ENCODE measurements around the gene TOM1.

The TOM1 gene

DNA sequence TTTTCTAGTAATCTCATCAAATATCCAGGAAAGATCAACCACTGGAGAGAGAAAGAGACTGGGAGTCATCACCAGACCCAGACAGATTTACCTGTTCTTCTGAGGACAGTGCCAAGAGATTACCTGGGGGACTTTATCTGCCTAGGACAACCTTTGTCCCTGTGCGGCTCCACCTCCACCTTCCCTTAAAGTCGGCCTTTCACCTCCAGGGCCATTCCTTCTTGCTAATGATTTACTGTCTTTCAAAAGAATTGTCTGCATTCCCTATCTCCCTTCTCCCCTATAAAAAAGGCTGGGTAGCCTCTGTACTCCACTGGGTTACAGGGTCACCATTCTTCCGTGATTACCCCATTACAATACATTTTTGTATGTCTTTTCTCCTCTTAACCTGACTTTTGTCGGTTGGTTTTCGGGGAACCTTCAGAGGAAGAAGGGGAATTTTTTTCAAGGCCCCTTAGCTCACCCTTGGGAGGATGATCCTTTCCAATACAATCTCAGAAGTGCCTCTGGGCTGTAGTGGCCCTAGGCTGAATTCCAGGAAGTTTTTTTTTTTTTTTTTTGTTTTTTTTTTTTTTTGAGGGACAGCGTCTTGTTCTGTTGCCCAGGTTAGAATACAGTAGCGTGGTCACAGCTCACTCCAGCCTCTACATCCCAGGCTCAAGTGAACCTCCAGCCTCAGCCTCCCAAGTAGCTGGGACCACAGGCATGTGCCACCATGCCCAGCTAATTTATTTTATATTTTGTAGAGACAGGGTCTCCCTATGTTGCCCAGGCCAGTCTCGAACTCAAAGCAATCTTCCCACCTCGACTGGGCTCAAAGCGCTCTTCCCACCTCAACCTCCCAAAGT is 79.7 kb downstream of the TOM1 start:
- no peak overlapping the region for H3K4me3 ChIP-seq (ENCODE audit: low read depth, low read length)
- TF ChIP-seq, protein P1, sequence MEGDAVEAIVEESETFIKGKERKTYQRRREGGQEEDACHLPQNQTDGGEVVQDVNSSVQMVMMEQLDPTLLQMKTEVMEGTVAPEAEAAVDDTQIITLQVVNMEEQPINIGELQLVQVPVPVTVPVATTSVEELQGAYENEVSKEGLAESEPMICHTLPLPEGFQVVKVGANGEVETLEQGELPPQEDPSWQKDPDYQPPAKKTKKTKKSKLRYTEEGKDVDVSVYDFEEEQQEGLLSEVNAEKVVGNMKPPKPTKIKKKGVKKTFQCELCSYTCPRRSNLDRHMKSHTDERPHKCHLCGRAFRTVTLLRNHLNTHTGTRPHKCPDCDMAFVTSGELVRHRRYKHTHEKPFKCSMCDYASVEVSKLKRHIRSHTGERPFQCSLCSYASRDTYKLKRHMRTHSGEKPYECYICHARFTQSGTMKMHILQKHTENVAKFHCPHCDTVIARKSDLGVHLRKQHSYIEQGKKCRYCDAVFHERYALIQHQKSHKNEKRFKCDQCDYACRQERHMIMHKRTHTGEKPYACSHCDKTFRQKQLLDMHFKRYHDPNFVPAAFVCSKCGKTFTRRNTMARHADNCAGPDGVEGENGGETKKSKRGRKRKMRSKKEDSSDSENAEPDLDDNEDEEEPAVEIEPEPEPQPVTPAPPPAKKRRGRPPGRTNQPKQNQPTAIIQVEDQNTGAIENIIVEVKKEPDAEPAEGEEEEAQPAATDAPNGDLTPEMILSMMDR (IDR thresholded peaks at IDR 0.05; ENCODE audit: borderline replicate concordance, insufficient read depth, low read depth, low read length): no peak

- TF ChIP-seq, protein P1 (IDR thresholded peaks at IDR 0.05; ENCODE audit: borderline replicate concordance, insufficient read depth, low read depth, low read length): no peak
- no peak overlapping the region for H3K4me3 ChIP-seq (ENCODE audit: low read depth, low read length)
Observed at GRCh38 chr22:35380013-35380412, 80.3 kb downstream of the TOM1 start.

DNA sequence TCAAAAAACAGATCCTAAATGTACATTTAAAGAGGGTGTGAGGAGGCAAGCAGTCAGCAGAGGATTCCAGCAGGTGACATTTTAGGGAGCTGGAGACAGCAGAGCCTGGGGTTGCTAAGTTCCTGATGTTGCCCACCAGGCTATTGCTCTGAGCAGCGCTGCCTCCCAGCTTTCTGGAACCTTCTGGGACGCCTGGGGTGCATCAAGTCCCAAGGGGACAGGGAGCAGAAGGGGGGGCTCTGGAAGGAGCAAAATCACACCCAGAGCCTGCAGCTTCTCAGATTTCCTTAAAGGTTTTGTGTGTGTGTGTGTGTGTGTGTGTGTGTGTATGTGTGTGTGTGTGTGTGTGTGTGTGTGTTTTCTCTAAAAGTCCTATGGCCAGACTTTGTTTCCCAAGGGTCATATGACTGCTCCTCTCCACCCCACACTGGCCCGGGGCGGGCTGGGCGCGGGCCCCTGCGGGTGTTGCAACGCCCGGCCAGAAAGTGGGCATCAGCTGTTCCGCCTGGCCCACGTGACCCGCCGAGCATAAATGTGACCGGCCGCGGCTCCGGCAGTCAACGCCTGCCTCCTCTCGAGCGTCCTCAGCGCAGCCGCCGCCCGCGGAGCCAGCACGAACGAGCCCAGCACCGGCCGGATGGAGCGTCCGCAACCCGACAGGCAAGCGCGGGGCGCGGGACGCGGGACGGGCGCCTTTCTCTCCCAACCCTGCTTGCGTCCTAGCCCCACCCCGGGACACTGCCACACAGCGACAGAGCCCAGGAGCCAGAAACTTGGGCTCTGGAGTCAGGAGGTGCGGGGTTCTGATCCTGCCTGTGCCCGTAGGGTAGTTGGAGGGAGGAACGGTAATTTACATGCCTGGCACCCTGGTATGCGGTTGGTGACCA is 81.1 kb downstream of the TOM1 start, which contains the start of gene HMOX1:
TSS of gene HMOX1 (plus strand) at position 560 of the 887 bp plus-strand sequence. CDS start at position 638, 78 bp downstream.
- TF ChIP-seq, protein P1 (IDR thresholded peaks at IDR 0.05; ENCODE audit: borderline replicate concordance, insufficient read depth, low read depth, low read length): 0 out of 2 replicates have a peak, but pooled peaks have one; percentile 5
- H3K4me3 ChIP-seq (ENCODE audit: low read depth, low read length): peak within 1 kb of the TSS; percentile 69

DNA sequence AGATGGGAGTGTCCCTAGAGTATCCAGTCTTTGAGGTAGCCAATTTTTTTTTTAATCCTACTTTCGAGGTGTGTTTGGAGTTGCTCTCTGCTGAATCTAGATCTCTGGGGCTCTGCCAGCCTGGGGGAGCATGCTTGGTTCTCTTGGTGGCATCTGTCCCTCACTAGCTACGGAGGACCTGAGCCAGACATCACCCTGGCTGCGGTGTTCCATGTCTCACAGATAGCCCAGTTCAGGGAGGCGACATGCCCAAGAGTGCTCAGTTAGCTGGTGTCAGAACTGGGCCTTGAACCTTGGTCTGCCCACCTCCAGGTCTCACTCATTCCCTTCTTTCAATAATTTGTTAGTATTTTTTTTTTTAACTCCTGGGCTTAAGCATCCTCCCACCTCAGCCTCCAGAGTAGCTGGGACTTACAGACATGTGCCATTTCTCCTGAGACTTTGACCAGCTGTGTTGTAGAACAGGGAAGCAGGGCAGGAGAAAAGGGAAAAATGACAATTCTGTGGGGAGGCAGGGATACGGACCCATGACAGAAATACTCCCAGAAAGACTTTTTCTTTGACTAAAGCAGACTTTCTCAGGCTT is 81.8 kb downstream of the TOM1 start:
- peak overlapping the region; percentile 69 for H3K4me3 ChIP-seq (ENCODE audit: low read depth, low read length)
- TF ChIP-seq, protein P1 (IDR thresholded peaks at IDR 0.05; ENCODE audit: borderline replicate concordance, insufficient read depth, low read depth, low read length): no peak

GRCh38 chr22:35383679-35384071 is 84.0 kb downstream of the TOM1 start:
- no peak overlapping the region for H3K4me3 ChIP-seq (ENCODE audit: low read depth, low read length)
- TF ChIP-seq, protein P1 (IDR thresholded peaks at IDR 0.05; ENCODE audit: borderline replicate concordance, insufficient read depth, low read depth, low read length): no peak

DNA sequence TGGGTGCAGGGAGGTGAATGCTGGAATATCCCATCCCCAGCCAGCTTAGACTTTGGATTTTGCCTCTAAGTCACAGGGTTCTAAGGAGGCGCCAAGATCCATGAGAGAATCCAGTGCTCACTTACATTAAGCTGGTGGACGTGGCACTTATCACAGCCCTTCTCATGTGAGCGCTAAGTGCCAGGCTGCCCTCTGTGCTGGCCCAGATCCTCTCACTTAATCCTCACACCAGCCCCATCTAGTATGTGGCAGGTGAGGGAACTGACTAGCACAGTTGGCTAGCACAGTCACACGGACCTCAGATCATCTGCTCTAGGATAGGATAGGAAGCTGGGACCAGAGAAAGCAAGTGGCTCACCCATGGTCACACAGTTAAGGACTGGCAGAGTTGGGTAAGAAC is 84.8 kb downstream of the TOM1 start:
- H3K4me3 ChIP-seq (ENCODE audit: low read depth, low read length): no peak overlapping the region
- TF ChIP-seq, protein P1 (IDR thresholded peaks at IDR 0.05; ENCODE audit: borderline replicate concordance, insufficient read depth, low read depth, low read length): no peak
